HG03097 (cell line): ENCODE results near the gene UBA1.
A peak's percentile ranks its signal among the peaks of the same experiment; 100 is the strongest.

Experiments
- ATAC-seq: cut with Tn5 transposase; IDR thresholded peaks from one replicate; pipeline ENCODE4 v1.9.1; 2021; ENCODE audit not compliant: unreplicated experiment, low FRiP score

Gene UBA1

DNA sequence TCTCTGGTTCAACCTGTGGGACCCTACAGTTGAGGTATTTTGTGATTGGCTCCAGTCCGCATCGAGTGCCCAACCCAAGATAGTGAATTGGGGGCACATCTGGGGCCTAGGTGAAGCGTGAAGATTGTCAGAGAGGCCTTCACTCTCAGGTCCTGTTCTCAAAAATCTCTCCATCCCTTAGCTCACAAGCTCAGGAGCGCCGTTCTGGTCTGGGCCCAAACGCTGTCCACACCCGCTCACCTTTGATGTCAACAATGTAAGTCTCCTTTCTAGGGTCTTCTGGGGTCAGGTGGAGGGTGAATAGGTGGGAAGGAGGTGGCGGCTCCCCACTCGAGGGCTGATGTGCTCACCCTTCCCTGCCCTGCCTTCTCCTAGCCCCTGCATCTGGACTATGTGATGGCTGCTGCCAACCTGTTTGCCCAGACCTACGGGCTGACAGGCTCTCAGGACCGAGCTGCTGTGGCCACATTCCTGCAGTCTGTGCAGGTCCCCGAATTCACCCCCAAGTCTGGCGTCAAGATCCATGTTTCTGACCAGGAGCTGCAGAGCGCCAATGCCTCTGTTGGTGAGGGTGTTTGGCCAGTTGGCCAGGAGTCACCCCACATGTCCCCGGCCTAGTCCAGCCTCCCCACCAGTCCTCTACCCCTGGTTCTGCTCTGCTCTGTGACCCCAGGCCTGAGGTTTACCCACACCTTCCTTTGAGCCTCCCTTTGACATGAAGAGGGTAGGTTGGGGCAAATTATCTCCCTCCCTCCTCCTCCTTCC lies 17.2 kb downstream of the UBA1 start:
- ATAC-seq: no peak

DNA sequence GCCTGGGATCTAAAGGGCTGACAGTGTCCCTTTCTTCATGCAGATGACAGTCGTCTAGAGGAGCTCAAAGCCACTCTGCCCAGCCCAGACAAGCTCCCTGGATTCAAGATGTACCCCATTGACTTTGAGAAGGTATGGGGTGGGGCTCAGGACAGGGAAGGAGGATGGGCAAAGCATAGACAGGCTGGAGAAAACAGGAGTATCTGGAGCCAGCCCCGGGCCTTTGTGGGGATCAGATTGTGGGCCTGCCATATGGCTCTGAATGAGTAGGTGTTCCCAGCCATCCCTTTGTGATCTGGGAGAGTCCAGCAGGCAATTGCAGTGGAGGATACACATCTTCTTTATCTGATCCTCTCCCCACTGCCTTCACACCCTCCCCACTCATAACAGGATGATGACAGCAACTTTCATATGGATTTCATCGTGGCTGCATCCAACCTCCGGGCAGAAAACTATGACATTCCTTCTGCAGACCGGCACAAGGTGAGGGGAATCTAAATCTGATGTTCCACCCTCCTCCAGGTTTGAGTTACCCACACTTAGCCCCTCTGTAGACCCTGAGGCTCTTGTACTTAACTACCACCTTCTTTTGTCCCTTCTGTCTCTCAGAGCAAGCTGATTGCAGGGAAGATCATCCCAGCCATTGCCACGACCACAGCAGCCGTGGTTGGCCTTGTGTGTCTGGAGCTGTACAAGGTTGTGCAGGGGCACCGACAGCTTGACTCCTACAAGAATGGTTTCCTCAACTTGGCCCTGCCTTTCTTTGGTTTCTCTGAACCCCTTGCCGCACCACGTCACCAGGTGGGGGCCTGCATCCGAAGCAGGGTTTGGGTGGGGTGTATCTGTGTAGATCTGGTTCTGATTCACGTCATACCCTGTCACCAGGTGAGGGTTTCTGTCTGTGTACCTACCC lies 19.0 kb downstream of the UBA1 start:
- no peak for ATAC-seq

DNA sequence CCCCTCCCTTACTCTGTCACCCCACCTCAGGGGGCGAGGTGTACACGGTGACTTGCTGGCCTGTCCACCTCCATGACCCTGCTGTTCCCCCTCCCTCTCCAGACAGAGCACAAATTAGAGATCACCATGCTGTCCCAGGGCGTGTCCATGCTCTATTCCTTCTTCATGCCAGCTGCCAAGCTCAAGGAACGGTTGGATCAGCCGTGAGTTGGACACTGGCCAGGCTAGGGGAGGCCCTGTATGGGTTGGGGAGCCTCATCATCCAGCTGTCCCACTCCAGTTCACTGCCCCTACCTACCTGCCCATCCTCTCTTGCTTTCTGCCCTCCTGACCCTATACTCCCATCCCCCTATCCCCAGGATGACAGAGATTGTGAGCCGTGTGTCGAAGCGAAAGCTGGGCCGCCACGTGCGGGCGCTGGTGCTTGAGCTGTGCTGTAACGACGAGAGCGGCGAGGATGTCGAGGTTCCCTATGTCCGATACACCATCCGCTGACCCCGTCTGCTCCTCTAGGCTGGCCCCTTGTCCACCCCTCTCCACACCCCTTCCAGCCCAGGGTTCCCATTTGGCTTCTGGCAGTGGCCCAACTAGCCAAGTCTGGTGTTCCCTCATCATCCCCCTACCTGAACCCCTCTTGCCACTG lies 20.9 kb downstream of the UBA1 start:
- ATAC-seq: no peak

DNA sequence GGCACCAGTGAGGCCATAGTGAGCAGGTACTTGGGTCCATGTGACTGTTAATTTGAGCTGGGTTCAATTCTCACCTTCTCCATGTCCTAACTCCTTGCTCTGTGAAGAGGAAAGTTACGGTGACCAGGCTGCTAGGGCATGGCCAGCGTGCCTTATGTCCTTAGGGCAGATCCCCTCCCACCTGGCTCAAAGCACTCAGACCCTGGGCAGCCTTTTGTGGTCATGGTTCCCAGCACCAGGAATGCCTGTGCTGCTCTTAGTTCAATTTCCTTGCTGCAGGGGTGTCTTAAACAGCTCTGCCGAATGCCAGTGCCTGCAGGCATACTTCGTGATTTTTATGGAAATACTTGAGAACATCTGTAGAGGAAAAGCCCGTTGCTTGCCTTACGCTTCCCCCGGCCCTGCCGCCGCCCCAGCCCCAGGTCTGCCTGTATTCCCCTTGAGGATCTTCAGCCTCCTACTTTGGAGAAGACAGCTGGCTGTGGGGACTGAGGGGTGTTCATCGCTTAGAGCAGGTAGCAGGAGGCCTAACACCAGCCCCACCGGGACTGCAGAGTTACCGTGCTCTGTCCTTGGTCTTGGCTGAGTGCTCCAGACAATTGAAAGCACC lies 21.8 kb downstream of the UBA1 start:
- no peak for ATAC-seq

DNA sequence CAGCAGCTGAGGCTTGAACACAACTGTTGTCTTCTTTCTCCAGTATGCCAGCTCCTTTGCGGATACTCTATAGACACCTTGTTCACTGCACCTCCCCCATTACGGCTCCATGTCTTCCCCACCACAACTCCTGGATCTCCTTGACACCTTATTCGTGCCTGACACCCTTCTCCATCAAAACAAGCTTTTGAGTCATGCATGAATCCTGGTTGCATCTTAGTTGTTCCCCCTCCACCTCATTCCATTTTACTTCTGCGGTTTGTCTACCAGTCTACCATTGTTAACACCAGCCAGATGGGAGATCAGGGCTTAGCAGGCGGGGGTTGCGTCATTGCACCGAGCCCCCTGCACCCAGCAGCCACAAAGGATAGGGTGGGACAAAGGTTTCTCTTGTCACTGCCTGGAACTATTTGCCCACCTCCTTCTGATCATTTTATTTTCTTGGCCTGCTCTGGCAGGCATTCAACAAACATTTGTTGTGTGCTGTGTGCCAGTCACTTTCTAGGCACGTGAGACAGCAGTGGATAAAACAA lies 22.8 kb downstream of the UBA1 start:
- ATAC-seq: no peak

DNA sequence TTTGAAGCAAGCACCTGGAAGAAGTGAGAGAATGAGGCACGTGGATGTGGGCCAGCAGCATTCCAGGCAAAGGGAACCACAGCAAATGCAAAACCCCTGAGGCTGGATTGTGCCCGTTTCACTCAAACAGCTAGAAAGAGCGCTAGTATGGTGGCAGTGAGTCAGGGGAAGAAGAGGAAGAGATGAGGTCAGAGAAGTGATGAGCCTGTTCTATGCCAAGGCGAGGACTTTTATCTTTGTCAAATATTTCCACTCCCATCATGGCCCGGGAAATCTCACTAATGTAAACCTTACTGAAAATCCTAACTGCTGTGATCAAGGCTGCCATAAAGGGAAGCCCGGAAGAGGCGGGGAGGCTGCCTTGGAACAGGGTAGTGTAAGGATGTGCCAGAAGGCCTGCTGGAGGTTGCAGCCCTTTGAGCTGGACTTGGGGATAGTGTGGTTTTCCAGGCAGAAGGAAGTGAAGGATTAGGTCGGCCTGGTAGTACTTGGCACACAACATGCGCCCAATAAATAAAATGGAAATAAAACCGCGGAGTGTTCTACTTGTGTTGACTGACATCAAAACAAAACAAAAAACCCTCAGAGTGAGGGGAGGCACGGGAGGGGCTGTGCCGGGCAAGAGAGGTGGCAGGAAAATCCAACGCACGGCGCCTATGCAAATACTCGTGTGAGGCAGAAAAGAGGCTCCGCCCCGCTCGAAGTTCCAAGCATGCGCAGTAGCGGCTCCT lies 23.7 kb downstream of the UBA1 start:
- no peak for ATAC-seq

DNA sequence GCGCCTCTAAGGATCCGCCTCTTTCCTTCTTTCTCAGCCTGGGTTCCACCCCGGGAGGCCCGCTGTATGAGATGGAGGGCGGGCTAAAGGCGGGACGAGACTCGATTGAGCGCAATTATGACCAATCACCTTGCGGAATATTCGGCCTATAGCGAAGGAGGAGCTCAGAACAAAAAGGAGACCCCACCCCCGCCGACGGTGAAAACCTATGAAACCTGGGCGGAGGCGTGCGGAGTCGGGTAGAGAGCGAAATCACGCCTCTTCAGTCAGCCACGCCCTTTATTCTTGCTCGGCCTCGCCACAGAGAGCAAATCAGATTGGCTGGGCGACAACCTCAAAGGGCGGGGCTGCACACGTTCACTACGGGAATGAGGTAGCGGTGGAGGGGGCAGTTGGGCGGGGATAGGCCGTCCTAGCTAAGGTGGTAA lies 24.2 kb downstream of the UBA1 start:
- peak; percentile 88 for ATAC-seq

DNA sequence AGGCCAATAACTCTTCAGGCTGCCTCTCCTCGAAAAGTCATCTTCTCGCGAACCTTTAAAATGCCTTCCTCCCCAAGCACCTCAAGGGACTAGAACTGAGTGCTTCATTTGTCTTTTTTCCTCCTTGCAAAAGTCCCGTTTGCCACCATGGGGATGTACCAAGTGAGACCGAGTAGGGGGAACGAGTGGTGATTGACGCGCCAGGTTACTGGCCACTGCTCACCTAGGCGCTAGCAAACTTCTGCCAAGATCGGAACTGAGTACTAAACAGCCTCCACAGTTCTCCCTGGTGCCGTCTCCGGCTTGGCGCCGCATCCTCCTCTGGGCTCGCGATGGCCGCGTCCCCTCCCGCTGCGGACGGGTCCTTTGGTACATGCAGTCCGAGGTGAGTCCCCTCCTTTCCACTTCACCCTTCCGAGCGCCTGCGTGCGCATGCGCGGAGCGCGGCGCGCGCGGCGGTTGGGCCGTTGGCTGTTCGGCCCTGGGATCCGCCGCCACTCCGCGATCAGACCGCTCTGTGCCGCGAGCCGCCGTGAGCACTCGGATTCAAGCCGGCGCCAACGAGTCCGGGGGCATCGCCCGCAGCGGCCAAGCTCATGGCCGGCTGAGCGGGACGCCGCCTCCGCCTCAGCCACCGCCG lies 24.8 kb downstream of the UBA1 start, which contains the start of gene CDK16:
Gene CDK16, plus strand, starts transcription at position 402 of the 640 bp plus-strand sequence. CDS start 4,877 bp downstream, outside the sequence.
- peak; percentile 48 for ATAC-seq

DNA sequence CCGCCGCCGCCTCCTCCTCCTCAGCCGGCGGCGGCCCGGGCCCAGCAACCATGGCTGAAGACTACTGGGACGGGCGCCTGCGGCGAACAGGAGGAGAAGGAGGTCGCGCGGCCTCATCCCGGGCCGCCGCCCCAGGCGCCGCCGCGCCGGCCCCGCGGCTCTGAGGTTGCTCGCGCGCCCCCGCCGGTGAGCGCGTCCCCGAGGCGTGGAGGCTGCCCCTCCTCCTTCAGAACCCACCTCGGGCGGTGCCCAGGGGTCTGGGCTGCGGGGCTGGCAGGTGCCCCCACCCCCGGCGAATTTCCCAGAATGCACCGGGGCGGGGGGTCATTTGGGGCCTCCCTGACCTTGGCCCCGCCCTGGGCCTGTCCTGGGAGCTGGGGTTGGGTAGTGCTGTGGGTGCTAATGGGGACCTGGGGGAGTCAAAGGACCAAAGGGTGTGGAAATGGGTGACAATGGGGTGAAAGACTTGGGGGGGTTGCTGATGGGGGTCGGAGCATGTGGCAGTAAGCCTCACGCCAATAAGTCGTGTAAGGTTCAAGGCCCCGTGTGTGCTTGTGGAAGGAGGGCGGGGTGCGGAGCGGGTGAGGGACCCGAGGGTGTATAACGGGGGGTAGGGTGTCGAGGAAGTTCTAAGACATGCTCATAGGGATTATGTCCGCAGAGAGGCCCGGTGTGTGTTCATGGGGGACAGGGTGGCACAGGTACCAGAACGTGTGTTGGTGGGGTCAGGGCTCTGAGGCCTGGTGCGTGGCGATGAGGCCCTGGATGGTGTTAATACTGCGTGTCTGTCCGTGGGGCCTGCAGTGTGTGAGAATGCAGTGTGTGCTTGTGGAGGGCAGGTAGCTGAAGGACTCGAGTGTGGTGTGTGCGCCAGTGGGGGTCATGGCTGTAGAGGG lies 25.5 kb downstream of the UBA1 start:
- ATAC-seq: no peak

DNA sequence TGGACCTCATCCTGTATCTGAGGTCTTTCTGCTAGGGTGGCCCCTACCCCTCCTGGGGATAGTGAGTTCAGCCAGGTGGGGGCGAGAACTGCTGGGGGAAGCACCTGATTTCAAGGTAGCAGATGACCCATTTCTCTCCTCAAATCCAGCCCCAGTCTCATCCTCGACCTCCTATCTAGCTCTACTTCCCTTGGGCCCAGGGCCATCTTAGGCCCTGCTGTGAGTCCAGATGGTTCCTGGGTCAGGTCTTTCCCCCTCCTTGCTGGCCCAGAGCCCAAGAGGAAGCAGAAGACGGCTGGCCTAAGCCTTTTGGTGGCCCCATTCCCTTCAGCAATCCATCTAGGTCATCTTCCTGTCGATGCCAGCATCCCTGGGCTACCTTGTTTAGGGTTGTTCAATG lies 28.1 kb downstream of the UBA1 start:
- ATAC-seq: no peak

DNA sequence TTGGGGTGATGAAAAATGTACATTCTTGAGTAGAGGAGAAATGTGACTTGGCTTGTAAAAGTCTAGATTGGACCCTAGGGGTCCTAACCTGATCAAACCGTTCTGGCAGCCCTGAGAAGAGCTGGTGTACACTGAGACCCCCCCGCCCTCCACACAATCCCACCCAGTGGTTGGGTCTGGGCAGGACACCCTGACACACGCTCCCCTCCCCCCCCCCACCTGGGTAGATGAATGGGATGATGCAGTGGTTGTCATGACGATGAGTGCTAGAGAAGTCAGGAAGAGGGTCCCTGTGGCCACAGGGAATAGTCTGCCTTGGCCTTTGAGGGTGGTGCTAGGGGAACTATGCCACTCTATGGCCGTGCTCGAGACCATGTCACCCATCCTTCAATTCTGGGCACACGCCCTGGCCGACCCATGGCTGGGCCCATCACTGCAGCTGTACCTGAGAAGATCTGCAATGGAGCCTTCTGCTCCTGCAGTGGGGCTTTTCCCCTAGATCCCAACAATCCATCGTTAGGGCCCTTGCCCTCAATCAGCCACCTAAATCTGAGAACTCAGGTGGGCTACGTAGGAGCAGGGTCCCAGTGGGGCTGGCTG lies 29.2 kb downstream of the UBA1 start:
- no peak for ATAC-seq

DNA sequence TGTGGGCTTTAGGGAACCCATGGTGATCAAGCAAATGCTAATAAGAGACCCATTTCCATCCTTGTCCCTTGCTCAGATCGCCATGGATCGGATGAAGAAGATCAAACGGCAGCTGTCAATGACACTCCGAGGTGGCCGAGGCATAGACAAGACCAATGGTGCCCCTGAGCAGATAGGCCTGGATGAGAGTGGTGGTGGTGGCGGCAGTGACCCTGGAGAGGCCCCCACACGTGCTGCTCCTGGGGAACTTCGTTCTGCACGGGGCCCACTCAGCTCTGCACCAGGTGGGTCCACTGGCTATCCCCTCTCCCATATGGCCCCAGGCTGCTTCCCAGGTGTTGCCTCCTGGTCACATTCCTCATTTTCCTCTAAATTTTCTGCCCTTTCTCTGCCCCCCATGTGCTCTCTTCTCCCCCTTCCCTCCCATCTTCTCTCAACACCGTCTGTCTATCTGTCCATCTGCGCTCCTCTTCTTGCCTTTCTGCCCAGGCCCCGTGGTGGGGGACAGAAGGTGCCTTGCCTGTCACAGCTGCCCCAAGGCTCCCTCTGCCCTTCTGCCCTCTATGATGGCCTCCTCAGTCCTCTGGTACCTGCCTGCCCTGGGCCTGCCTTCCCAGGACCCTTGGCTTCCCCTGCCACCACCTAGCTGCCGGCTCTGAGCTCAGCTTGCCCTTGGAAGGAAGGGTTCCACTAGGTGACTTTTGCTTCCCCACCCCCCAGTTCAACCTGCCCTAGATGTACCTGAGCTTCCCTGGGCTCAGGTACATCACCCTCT lies 30.0 kb downstream of the UBA1 start:
- ATAC-seq: no peak

DNA sequence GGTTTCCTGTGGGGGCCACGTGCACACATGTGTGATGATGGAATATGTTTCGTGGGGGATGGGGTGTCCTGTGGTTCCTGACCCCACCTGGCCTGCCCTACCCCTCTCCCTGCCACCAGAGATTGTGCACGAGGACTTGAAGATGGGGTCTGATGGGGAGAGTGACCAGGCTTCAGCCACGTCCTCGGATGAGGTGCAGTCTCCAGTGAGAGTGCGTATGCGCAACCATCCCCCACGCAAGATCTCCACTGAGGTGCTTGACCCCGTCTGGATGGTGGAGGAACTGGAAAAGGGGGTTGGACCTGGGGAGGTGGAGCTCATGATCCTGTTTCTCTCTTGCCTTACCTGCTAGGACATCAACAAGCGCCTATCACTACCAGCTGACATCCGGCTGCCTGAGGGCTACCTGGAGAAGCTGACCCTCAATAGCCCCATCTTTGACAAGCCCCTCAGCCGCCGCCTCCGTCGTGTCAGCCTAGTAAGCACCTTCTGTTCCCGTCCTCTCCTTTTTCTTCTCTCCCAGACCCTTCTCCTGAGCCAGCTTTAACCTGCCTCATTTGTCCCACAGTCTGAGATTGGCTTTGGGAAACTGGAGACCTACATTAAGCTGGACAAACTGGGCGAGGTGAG lies 30.8 kb downstream of the UBA1 start:
- ATAC-seq: no peak

DNA sequence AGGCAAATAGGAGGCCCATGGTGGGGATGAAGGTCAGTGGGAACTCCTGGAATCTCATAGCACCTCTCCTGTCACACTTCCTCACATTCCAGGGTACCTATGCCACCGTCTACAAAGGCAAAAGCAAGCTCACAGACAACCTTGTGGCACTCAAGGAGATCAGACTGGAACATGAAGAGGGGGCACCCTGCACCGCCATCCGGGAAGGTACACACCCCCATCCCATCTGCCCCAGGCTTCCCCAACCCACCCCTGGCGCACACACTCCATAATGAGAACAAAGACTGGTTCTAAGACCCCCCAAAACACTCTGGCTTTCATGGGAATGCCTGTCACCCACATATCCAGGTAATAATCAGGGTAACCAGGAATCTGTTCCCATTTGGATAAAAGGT lies 31.3 kb downstream of the UBA1 start:
- ATAC-seq: no peak

DNA sequence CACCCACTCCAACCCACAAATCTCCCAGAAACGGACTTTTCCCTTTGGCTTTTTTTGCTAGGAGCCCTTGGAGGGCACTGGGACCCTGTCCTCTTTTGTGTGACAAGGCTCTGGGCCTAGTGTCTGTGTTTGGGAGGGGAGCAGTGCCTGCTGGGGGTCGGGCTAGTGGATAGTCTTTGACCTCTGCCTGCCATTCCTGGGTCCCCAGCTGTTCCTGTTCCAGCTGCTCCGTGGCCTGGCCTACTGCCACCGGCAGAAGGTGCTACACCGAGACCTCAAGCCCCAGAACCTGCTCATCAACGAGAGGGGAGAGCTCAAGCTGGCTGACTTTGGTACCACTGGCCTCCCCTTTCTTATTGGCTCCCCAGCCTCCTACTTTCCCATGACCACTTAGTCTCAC lies 32.4 kb downstream of the UBA1 start:
- no peak for ATAC-seq

DNA sequence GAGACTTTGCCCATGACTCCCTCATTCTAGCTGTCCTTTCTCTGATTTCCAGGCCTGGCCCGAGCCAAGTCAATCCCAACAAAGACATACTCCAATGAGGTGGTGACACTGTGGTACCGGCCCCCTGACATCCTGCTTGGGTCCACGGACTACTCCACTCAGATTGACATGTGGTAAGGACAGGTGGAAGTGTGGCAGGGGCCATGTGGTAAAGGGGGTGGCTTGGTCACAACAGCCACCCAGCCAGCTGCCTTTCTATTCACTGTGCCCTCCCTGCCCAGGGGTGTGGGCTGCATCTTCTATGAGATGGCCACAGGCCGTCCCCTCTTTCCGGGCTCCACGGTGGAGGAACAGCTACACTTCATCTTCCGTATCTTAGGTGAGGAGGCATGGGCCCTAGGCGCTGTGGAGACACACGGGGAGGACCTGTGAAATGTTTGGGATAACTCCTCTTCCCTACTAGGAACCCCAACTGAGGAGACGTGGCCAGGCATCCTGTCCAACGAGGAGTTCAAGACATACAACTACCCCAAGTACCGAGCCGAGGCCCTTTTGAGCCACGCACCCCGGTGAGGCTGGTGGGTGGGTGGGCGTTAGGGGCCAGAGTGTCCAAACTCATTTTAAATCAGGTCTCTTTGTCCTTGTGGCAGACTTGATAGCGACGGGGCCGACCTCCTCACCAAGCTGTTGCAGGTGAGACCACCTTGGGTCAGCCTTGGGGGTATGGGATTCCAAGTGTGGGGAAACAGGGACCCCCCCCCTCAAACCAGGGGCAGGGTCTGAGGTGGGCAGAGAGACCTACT lies 33.1 kb downstream of the UBA1 start:
- ATAC-seq: no peak
